Iris pigment epithelial cell (primary cell): ENCODE measurements around the gene ARHGAP29.
A peak's percentile ranks its signal among the peaks of the same experiment; 100 is the strongest.

ENCODE experiments used
- DNase-seq: peaks from one replicate; pipeline ENCODE4 v3.0.0-alpha.2; 2011; ENCODE audit warnings: low read depth

ARHGAP29 gene

GRCh38 chr1:94236013-94236491 is 1.3 kb downstream of the ARHGAP29 start:
- DNase-seq = no peak

- no peak for DNase-seq
Observed at GRCh38 chr1:94235189-94236012, 2.0 kb downstream of the ARHGAP29 start.

GRCh38 chr1:94234615-94235014 is 2.8 kb downstream of the ARHGAP29 start:
- DNase-seq = no peak

GRCh38 chr1:94231746-94232145 is 5.6 kb downstream of the ARHGAP29 start:
- DNase-seq = no peak

GRCh38 chr1:94230920-94231319 is 6.5 kb downstream of the ARHGAP29 start:
- peak; percentile 54 for DNase-seq

- DNase-seq = peak; percentile 51
Observed at GRCh38 chr1:94228640-94229375, 8.6 kb downstream of the ARHGAP29 start.

GRCh38 chr1:94227624-94228023 is 9.8 kb downstream of the ARHGAP29 start:
- DNase-seq = no peak

GRCh38 chr1:94225845-94226244 is 11.5 kb downstream of the ARHGAP29 start:
- no peak for DNase-seq

- DNase-seq = no peak
Observed at GRCh38 chr1:94218332-94218731, 19.1 kb downstream of the ARHGAP29 start.

GRCh38 chr1:94215955-94216354 is 21.4 kb downstream of the ARHGAP29 start:
- no peak for DNase-seq

GRCh38 chr1:94209982-94210381 is 27.4 kb downstream of the ARHGAP29 start:
- DNase-seq = no peak

- DNase-seq = peak; percentile 87
Observed at GRCh38 chr1:94209425-94209824, 28.0 kb downstream of the ARHGAP29 start.

- DNase-seq = no peak
Observed at GRCh38 chr1:94207695-94208094, 29.7 kb downstream of the ARHGAP29 start.

- DNase-seq = no peak
Observed at GRCh38 chr1:94205639-94206038, 31.7 kb downstream of the ARHGAP29 start.

GRCh38 chr1:94202241-94202640 is 35.1 kb downstream of the ARHGAP29 start:
- DNase-seq = no peak

- DNase-seq = no peak
Observed at GRCh38 chr1:94199398-94199797, 38.0 kb downstream of the ARHGAP29 start.

GRCh38 chr1:94194079-94194865 is 43.1 kb downstream of the ARHGAP29 start:
- no peak for DNase-seq

- no peak for DNase-seq
Observed at GRCh38 chr1:94193128-94193527, 44.3 kb downstream of the ARHGAP29 start.

GRCh38 chr1:94191216-94191615 is 46.2 kb downstream of the ARHGAP29 start:
- DNase-seq = no peak

GRCh38 chr1:94186946-94187345 is 50.4 kb downstream of the ARHGAP29 start:
- no peak for DNase-seq

- DNase-seq = no peak
Observed at GRCh38 chr1:94183197-94183815, 54.1 kb downstream of the ARHGAP29 start.

- DNase-seq = no peak
Observed at GRCh38 chr1:94182191-94182590, 55.2 kb downstream of the ARHGAP29 start.
